SK-N-MC (cell line): ENCODE measurements around the gene SMAD6.
A peak's percentile ranks its signal among the peaks of the same experiment; 100 is the strongest.

ENCODE experiments used
- DNase-seq: peaks from one replicate; pipeline ENCODE4 v3.0.0-alpha.2; 2011; ENCODE audit warnings: low read depth, low spot score
- H3K27ac ChIP-seq: fragments of 200-600 bp; sonication (generic); 2 replicates; pipeline ENCODE4 v1.5.1; 2016; ENCODE audit warnings: mixed run types
- H3K36me3 ChIP-seq: fragments of 200-600 bp; sonication (generic); 2 replicates; pipeline ENCODE4 v1.6.1; 2017; ENCODE audit warnings: antibody characterized with exemption, low read length, mixed read lengths; ENCODE audit not compliant: insufficient read depth
- H3K4me3 ChIP-seq: fragments of 200-600 bp; sonication (generic); 2 replicates; pipeline ENCODE4 v1.5.1; 2016
- H3K9ac ChIP-seq: fragments of 200-600 bp; sonication (generic); 2 replicates; pipeline ENCODE4 v1.8.0; 2017; ENCODE audit warnings: mixed run types, mixed read lengths; ENCODE audit not compliant: insufficient read length
- H3K9me3 ChIP-seq: fragments of 200-600 bp; sonication (generic); 2 replicates; pipeline ENCODE4 v1.6.1; 2017; ENCODE audit warnings: low read depth, mild to moderate bottlenecking, antibody characterized with exemption, low read length, moderate library complexity, mixed read lengths
- EZH2 ChIP-seq: fragments of 200-600 bp; sonication (generic); IDR thresholded peaks from one replicate; pipeline ENCODE4 v1.6.1; 2017; ENCODE audit warnings: antibody characterized with exemption
- FOXP2 ChIP-seq: optimal IDR thresholded peaks from 2 replicates; pipeline ENCODE3; 2011; ENCODE audit warnings: mild to moderate bottlenecking, moderate library complexity; ENCODE audit not compliant: insufficient read depth; ENCODE audit errors: extremely low read length, control extremely low read depth
- POLR2AphosphoS5 ChIP-seq: IDR thresholded peaks from 2 replicates; pipeline ENCODE4 v1.6.1; 2012; ENCODE audit warnings: mild to moderate bottlenecking, low read depth, low read length, borderline replicate concordance

Gene SMAD6

GRCh38 chr15:66707310-66708082 is 5.5 kb downstream of the SMAD6 start:
- Histone ChIP-seq H3K9me3 (no peaks in the 10 kb centered on the region), H3K36me3 (no peaks in the 10 kb centered on the region), H3K9ac (peak overlapping the region; percentile 38), H3K4me3 (peak overlapping the region; percentile 97), H3K27ac (peak overlapping the region; percentile 83)
- TF ChIP-seq EZH2 (no peak), FOXP2 (peak; percentile 7), POLR2AphosphoS5 (peak; percentile 56; the same call in 1 of the 2 replicates)
- no peak for DNase-seq

GRCh38 chr15:66708389-66708788 is 6.4 kb downstream of the SMAD6 start:
- Histone ChIP-seq H3K36me3 (no peaks in the 10 kb centered on the region), H3K9ac (peak overlapping the region; percentile 8), H3K9me3 (no peaks in the 10 kb centered on the region), H3K4me3 (no peak overlapping the region), H3K27ac (0 out of 2 replicates have a peak overlapping the region, but pooled peaks have one; percentile 16)
- no peak for DNase-seq
- TF ChIP-seq POLR2AphosphoS5 (peak; percentile 12; the same call in 1 of the 2 replicates), EZH2 (no peak)

GRCh38 chr15:66709884-66710283 is 7.8 kb downstream of the SMAD6 start:
- H3K4me3 ChIP-seq: no peak overlapping the region
- H3K36me3 ChIP-seq: no peaks in the 10 kb centered on the region
- H3K27ac ChIP-seq: no peak overlapping the region
- TF ChIP-seq EZH2: no peak
- TF ChIP-seq POLR2AphosphoS5: peak; percentile 4; the same call in 1 of the 2 replicates
- TF ChIP-seq FOXP2: no peak
- H3K9me3 ChIP-seq: no peaks in the 10 kb centered on the region
- H3K9ac ChIP-seq: no peak overlapping the region
- no peak for DNase-seq

- Histone ChIP-seq H3K36me3 (peaks cover 4% of the 10 kb centered on the region; the same call in 1 of the 2 replicates), H3K9me3 (no peaks in the 10 kb centered on the region), H3K27ac (no peak overlapping the region), H3K4me3 (no peak overlapping the region), H3K9ac (no peak overlapping the region)
- TF ChIP-seq POLR2AphosphoS5: 0 out of 2 replicates have a peak, but pooled peaks have one; percentile 34
- TF ChIP-seq EZH2: no peak
- TF ChIP-seq FOXP2: no peak
- DNase-seq: no peak
These were observed 9.2 kb downstream of the SMAD6 start for GRCh38 chr15:66711260-66711659.

GRCh38 chr15:66711862-66712261 is 9.8 kb downstream of the SMAD6 start:
- Histone ChIP-seq H3K27ac (no peak overlapping the region), H3K9me3 (no peaks in the 10 kb centered on the region), H3K9ac (no peak overlapping the region), H3K4me3 (no peak overlapping the region), H3K36me3 (peaks cover 10% of the 10 kb centered on the region)
- no peak for DNase-seq
- TF ChIP-seq POLR2AphosphoS5: no peak
- no peak for TF ChIP-seq EZH2
- TF ChIP-seq FOXP2: no peak

GRCh38 chr15:66713843-66714508 is 11.9 kb downstream of the SMAD6 start:
- Histone ChIP-seq H3K9me3 (no peaks in the 10 kb centered on the region), H3K27ac (no peak overlapping the region), H3K36me3 (peaks cover 18% of the 10 kb centered on the region), H3K9ac (no peak overlapping the region), H3K4me3 (no peak overlapping the region)
- no peak for DNase-seq
- TF ChIP-seq POLR2AphosphoS5: no peak
- no peak for TF ChIP-seq FOXP2

- DNase-seq: no peak
- H3K27ac ChIP-seq: peak overlapping the region; percentile 80; the same call in 1 of the 2 replicates
- no peaks in the 10 kb centered on the region for H3K9me3 ChIP-seq
- H3K9ac ChIP-seq: no peak overlapping the region
- 0 out of 2 replicates have a peak overlapping the region, but pooled peaks have one; percentile 7 for H3K4me3 ChIP-seq
- H3K36me3 ChIP-seq: peaks cover 18% of the 10 kb centered on the region
- no peak for TF ChIP-seq EZH2
- TF ChIP-seq FOXP2: no peak
- no peak for TF ChIP-seq POLR2AphosphoS5
These were observed 12.5 kb downstream of the SMAD6 start for GRCh38 chr15:66714543-66714981.

GRCh38 chr15:66715181-66715624 is 13.2 kb downstream of the SMAD6 start:
- H3K9ac ChIP-seq: peak overlapping the region; percentile 60
- no peak for DNase-seq
- H3K4me3 ChIP-seq: peak overlapping the region; percentile 55
- H3K9me3 ChIP-seq: no peaks in the 10 kb centered on the region
- H3K27ac ChIP-seq: peak overlapping the region; percentile 80
- peaks cover 18% of the 10 kb centered on the region for H3K36me3 ChIP-seq
- TF ChIP-seq FOXP2: no peak
- no peak for TF ChIP-seq EZH2
- no peak for TF ChIP-seq POLR2AphosphoS5
